Urothelium cell line (cell line): ENCODE data around the gene AMH.
A peak's percentile ranks its signal among the peaks of the same experiment; 100 is the strongest.

Experiments used
- DNase-seq: peaks from one replicate; pipeline ENCODE4 v3.0.0; 2011; ENCODE audit warnings: low spot score, mixed read lengths
- FAIRE-seq: peaks from 2 replicates; lab custom pipeline; 2011; peaks lifted over from hg19 to GRCh38; lab: Jason Lieb, UNC

AMH gene

GRCh38 chr19:2247433-2248101, 1.6 kb upstream of the AMH start:
- DNase-seq (no peak), FAIRE-seq (no peak)

- DNase-seq: no peak
- FAIRE-seq: no peak
Measured at GRCh38 chr19:2248136-2249009, 750 bp upstream of the AMH start.

GRCh38 chr19:2249880-2250765, 1.0 kb downstream of the AMH start:
- FAIRE-seq (no peak), DNase-seq (no peak)

- no peak for FAIRE-seq
- DNase-seq: no peak
Measured at GRCh38 chr19:2250766-2251105, 1.6 kb downstream of the AMH start.

GRCh38 chr19:2251106-2252054, 2.3 kb downstream of the AMH start:
- FAIRE-seq: no peak
- DNase-seq: no peak

GRCh38 chr19:2252055-2252796, 3.1 kb downstream of the AMH start:
- FAIRE-seq: no peak
- DNase-seq: no peak

GRCh38 chr19:2252797-2253105, 3.6 kb downstream of the AMH start:
- DNase-seq (no peak), FAIRE-seq (no peak)

GRCh38 chr19:2253106-2254063, 4.3 kb downstream of the AMH start:
- FAIRE-seq: no peak
- no peak for DNase-seq

- no peak for DNase-seq
- FAIRE-seq: no peak
Measured at GRCh38 chr19:2254064-2254872, 5.1 kb downstream of the AMH start.

- no peak for DNase-seq
Measured at GRCh38 chr19:2255112-2255845, 6.2 kb downstream of the AMH start.

GRCh38 chr19:2255982-2256685, 7.0 kb downstream of the AMH start, which contains the start of gene JSRP1:
JSRP1 (minus strand) TSS chr19:2256417; CDS start chr19:2255314, 1,103 bp downstream.
- FAIRE-seq: no peak
- no peak for DNase-seq

More at GRCh38 chr19:2255112-2255845, 6.2 kb downstream of the AMH start:
- FAIRE-seq: no peak

GRCh38 chr19:2259336-2259735, 10.2 kb downstream of the AMH start:
- FAIRE-seq (no peak), DNase-seq (no peak)

- DNase-seq (no peak), FAIRE-seq (no peak)
Measured at GRCh38 chr19:2260341-2260805, 11.2 kb downstream of the AMH start.

- no peak for FAIRE-seq
- no peak for DNase-seq
Measured at GRCh38 chr19:2261438-2262172, 12.5 kb downstream of the AMH start.

GRCh38 chr19:2266183-2266993, 17.3 kb downstream of the AMH start:
- no peak for FAIRE-seq

More at GRCh38 chr19:2266183-2266993, 17.3 kb downstream of the AMH start:
- peak; percentile 68 for DNase-seq
